IPS-NIHi11 (cell line): ENCODE measurements around the gene KRT23.
A peak's percentile ranks its signal among the peaks of the same experiment; 100 is the strongest.
"Not testable (repeated sequence)": the region's sequence is repeated elsewhere in the genome, so short reads cannot be mapped to it uniquely, and the experiment has no call there.

ENCODE experiments used
- DNase-seq: peaks from one replicate; pipeline ENCODE4 v3.0.0; 2012; ENCODE audit warnings: mixed read lengths, low spot score

KRT23 gene

GRCh38 chr17:40950176-40950575 lies 12.7 kb upstream of the KRT23 start:
- DNase-seq = no peak

GRCh38 chr17:40949418-40949817 lies 12.0 kb upstream of the KRT23 start:
- DNase-seq = no peak

- no peak for DNase-seq
Observed at GRCh38 chr17:40947929-40948328, 10.5 kb upstream of the KRT23 start.

GRCh38 chr17:40945414-40945813 lies 8.0 kb upstream of the KRT23 start:
- no peak for DNase-seq

GRCh38 chr17:40944531-40944930 lies 7.1 kb upstream of the KRT23 start:
- DNase-seq = no peak

- DNase-seq = no peak
Observed at GRCh38 chr17:40942553-40942952, 5.1 kb upstream of the KRT23 start.

- DNase-seq = no peak
Observed at GRCh38 chr17:40940266-40940665, 2.8 kb upstream of the KRT23 start.

- no peak for DNase-seq
Observed at GRCh38 chr17:40938981-40939380, 1.5 kb upstream of the KRT23 start.

GRCh38 chr17:40936976-40937375 lies 470 bp downstream of the KRT23 start:
- DNase-seq = peak; percentile 40

GRCh38 chr17:40936437-40936971 lies 942 bp downstream of the KRT23 start:
- no peak for DNase-seq

- no peak for DNase-seq
Observed at GRCh38 chr17:40935624-40936023, 1.8 kb downstream of the KRT23 start.

GRCh38 chr17:40932608-40933007 lies 4.8 kb downstream of the KRT23 start:
- DNase-seq = peak; percentile 28

- no peak for DNase-seq
Observed at GRCh38 chr17:40931311-40931710, 6.1 kb downstream of the KRT23 start.

- no peak for DNase-seq
Observed at GRCh38 chr17:40926341-40926740, 11.1 kb downstream of the KRT23 start.

GRCh38 chr17:40922239-40922638 lies 15.2 kb downstream of the KRT23 start:
- DNase-seq = no peak

GRCh38 chr17:40921026-40921425 lies 16.4 kb downstream of the KRT23 start:
- no peak for DNase-seq

GRCh38 chr17:40917116-40917515 lies 20.3 kb downstream of the KRT23 start:
- not testable (repeated sequence) for DNase-seq

GRCh38 chr17:40916366-40916765 lies 21.1 kb downstream of the KRT23 start:
- DNase-seq = no peak

- DNase-seq = no peak
Observed at GRCh38 chr17:40915721-40916256, 21.7 kb downstream of the KRT23 start.

- no peak for DNase-seq
Observed at GRCh38 chr17:40915199-40915661, 22.2 kb downstream of the KRT23 start.

GRCh38 chr17:40914075-40914855 lies 23.2 kb downstream of the KRT23 start:
- DNase-seq = no peak

- DNase-seq = no peak
Observed at GRCh38 chr17:40912486-40913210, 24.8 kb downstream of the KRT23 start.

- DNase-seq = no peak
Observed at GRCh38 chr17:40910441-40910841, 27.0 kb downstream of the KRT23 start.
